ENCODE data around the gene SLC34A3.

Gene SLC34A3

GRCh38 chr9:137251490-137252268 lies 21.0 kb downstream of the SLC34A3 start:
- no peak for DNase-seq (ENCODE audit: extremely low read depth, insufficient read length)
- H3K27me3 ChIP-seq (replicated peaks; ENCODE audit: control insufficient read depth, insufficient read depth, low read length): no peaks in the 10 kb centered on the region
- TF ChIP-seq, protein P1, sequence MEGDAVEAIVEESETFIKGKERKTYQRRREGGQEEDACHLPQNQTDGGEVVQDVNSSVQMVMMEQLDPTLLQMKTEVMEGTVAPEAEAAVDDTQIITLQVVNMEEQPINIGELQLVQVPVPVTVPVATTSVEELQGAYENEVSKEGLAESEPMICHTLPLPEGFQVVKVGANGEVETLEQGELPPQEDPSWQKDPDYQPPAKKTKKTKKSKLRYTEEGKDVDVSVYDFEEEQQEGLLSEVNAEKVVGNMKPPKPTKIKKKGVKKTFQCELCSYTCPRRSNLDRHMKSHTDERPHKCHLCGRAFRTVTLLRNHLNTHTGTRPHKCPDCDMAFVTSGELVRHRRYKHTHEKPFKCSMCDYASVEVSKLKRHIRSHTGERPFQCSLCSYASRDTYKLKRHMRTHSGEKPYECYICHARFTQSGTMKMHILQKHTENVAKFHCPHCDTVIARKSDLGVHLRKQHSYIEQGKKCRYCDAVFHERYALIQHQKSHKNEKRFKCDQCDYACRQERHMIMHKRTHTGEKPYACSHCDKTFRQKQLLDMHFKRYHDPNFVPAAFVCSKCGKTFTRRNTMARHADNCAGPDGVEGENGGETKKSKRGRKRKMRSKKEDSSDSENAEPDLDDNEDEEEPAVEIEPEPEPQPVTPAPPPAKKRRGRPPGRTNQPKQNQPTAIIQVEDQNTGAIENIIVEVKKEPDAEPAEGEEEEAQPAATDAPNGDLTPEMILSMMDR (IDR thresholded peaks at IDR 0.05; ENCODE audit: insufficient read depth, low read length, poor library complexity, severe bottlenecking): no peak
- H3K36me3 ChIP-seq (ENCODE audit: control insufficient read depth, insufficient read depth, low read length): peaks cover under 1% of the 10 kb centered on the region; the same call in 1 of the 2 replicates
- H3K4me3 ChIP-seq (replicated peaks; ENCODE audit: low read depth, low read length): no peak overlapping the region

- H3K27me3 ChIP-seq (replicated peaks; ENCODE audit: control insufficient read depth, insufficient read depth, low read length): no peaks in the 10 kb centered on the region
- H3K36me3 ChIP-seq (ENCODE audit: control insufficient read depth, insufficient read depth, low read length): peaks cover 1% of the 10 kb centered on the region; the same call in 1 of the 2 replicates
- no peak for DNase-seq (ENCODE audit: extremely low read depth, insufficient read length)
- TF ChIP-seq, protein P1 (IDR thresholded peaks at IDR 0.05; ENCODE audit: insufficient read depth, low read length, poor library complexity, severe bottlenecking): no peak
- H3K4me3 ChIP-seq (replicated peaks; ENCODE audit: low read depth, low read length): no peak overlapping the region
Measured at GRCh38 chr9:137252555-137253506, 22.1 kb downstream of the SLC34A3 start.

- DNase-seq (ENCODE audit: extremely low read depth, insufficient read length): no peak
- TF ChIP-seq, protein P1 (IDR thresholded peaks at IDR 0.05; ENCODE audit: insufficient read depth, low read length, poor library complexity, severe bottlenecking): no peak
- H3K4me3 ChIP-seq (replicated peaks; ENCODE audit: low read depth, low read length): peak overlapping the region; percentile 70
Measured at GRCh38 chr9:137253717-137254623, 23.3 kb downstream of the SLC34A3 start.

GRCh38 chr9:137254624-137255447 lies 24.1 kb downstream of the SLC34A3 start, which contains the start of gene NELFB:
Gene NELFB (plus strand): TSS chr9:137255327.
- H3K4me3 ChIP-seq (replicated peaks; ENCODE audit: low read depth, low read length): peak within 1 kb of the TSS; percentile 94
- peak; percentile 93 for DNase-seq (ENCODE audit: extremely low read depth, insufficient read length)
- TF ChIP-seq, protein P1 (IDR thresholded peaks at IDR 0.05; ENCODE audit: insufficient read depth, low read length, poor library complexity, severe bottlenecking): no peak
- H3K27me3 ChIP-seq (replicated peaks; ENCODE audit: control insufficient read depth, insufficient read depth, low read length): no peaks in the 10 kb centered on the region
- H3K36me3 ChIP-seq (ENCODE audit: control insufficient read depth, insufficient read depth, low read length): peaks cover 3% of the 10 kb centered on the region

More at GRCh38 chr9:137253717-137254623, 23.3 kb downstream of the SLC34A3 start:
- peaks cover 1% of the 10 kb centered on the region for H3K36me3 ChIP-seq (ENCODE audit: control insufficient read depth, insufficient read depth, low read length)
- no peaks in the 10 kb centered on the region for H3K27me3 ChIP-seq (replicated peaks; ENCODE audit: control insufficient read depth, insufficient read depth, low read length)
